A204.1 (cell line): ENCODE results near the gene BRD2.

Source experiments
- FAIRE-seq: peaks from 2 replicates; lab custom pipeline; 2012; peaks lifted over from hg19 to GRCh38; lab: Jason Lieb, UNC

Gene BRD2

GRCh38 chr6:32993363-32993973, 25.1 kb downstream of the BRD2 start:
- FAIRE-seq: no peak

- FAIRE-seq: no peak
These were observed 27.1 kb downstream of the BRD2 start for GRCh38 chr6:32995448-32995847.

- FAIRE-seq: no peak
These were observed 31.7 kb downstream of the BRD2 start for GRCh38 chr6:33000055-33000454.

GRCh38 chr6:33001685-33002084, 33.3 kb downstream of the BRD2 start:
- no peak for FAIRE-seq

- no peak for FAIRE-seq
These were observed 36.5 kb downstream of the BRD2 start for GRCh38 chr6:33004940-33005339.

- FAIRE-seq: no peak
These were observed 39.5 kb downstream of the BRD2 start for GRCh38 chr6:33007831-33008400.

GRCh38 chr6:33008944-33009861, 40.8 kb downstream of the BRD2 start, which contains the start of gene HLA-DOA:
Gene HLA-DOA, minus strand, starts transcription at chr6:33009591.
- no peak for FAIRE-seq

GRCh38 chr6:33010356-33010755, 42.0 kb downstream of the BRD2 start:
- no peak for FAIRE-seq

- FAIRE-seq: no peak
These were observed 45.2 kb downstream of the BRD2 start for GRCh38 chr6:33013608-33014007.

- FAIRE-seq: peak; percentile 95
These were observed 46.6 kb downstream of the BRD2 start for GRCh38 chr6:33014841-33015634.

GRCh38 chr6:33015798-33016197, 47.4 kb downstream of the BRD2 start:
- FAIRE-seq: no peak

GRCh38 chr6:33017018-33017417, 48.6 kb downstream of the BRD2 start:
- no peak for FAIRE-seq

- FAIRE-seq: no peak
These were observed 49.4 kb downstream of the BRD2 start for GRCh38 chr6:33017694-33018353.

- no peak for FAIRE-seq
These were observed 50.0 kb downstream of the BRD2 start for GRCh38 chr6:33018418-33018817.

GRCh38 chr6:33018904-33019303, 50.5 kb downstream of the BRD2 start:
- FAIRE-seq: no peak

GRCh38 chr6:33019372-33019771, 51.0 kb downstream of the BRD2 start:
- FAIRE-seq: no peak

GRCh38 chr6:33021917-33022316, 53.5 kb downstream of the BRD2 start:
- no peak for FAIRE-seq

GRCh38 chr6:33023536-33023935, 55.1 kb downstream of the BRD2 start:
- no peak for FAIRE-seq

- FAIRE-seq: no peak
These were observed 56.1 kb downstream of the BRD2 start for GRCh38 chr6:33024521-33024920.

- no peak for FAIRE-seq
These were observed 59.9 kb downstream of the BRD2 start for GRCh38 chr6:33028220-33028849.
